ENCODE results near the gene KCNQ1. TPM values are rescaled to one million over a fixed set of nuclear protein-coding genes. Genes with fewer than 3 reads are reported as not detected.

KCNQ1 gene
- total RNA-seq, 4 donors from 2014 or later, result 5.6 to 46.8 (median 24.6) TPM

- Histone ChIP-seq H3K36me3 (no peaks in the 10 kb centered on the region), H3K4me1 (peaks cover 0 to 25% (median 15%) of the 10 kb centered on the region in 4 donors), H3K4me3 (no peak overlapping the region), H3K9me3 (no peaks in the 10 kb centered on the region), H3K27ac (no peak overlapping the region), H3K27me3 (no peaks in the 10 kb centered on the region)
- TF ChIP-seq, protein P1, sequence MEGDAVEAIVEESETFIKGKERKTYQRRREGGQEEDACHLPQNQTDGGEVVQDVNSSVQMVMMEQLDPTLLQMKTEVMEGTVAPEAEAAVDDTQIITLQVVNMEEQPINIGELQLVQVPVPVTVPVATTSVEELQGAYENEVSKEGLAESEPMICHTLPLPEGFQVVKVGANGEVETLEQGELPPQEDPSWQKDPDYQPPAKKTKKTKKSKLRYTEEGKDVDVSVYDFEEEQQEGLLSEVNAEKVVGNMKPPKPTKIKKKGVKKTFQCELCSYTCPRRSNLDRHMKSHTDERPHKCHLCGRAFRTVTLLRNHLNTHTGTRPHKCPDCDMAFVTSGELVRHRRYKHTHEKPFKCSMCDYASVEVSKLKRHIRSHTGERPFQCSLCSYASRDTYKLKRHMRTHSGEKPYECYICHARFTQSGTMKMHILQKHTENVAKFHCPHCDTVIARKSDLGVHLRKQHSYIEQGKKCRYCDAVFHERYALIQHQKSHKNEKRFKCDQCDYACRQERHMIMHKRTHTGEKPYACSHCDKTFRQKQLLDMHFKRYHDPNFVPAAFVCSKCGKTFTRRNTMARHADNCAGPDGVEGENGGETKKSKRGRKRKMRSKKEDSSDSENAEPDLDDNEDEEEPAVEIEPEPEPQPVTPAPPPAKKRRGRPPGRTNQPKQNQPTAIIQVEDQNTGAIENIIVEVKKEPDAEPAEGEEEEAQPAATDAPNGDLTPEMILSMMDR (IDR thresholded peaks at IDR 0.05), result no peak
- TF ChIP-seq POLR2AphosphoS5 (IDR thresholded peaks at IDR 0.05) (no peak), EP300 (IDR thresholded peaks at IDR 0.05; ENCODE audit: low read depth) (no peak), POLR2A (IDR thresholded peaks at IDR 0.05) (no peak)
- no peak for DNase-seq
- WGBS, 2 donors (ENCODE audit: low coverage in 1 of 2), result 78% methylated on average over 4 of the region's 7 CpGs; no CpG with 5 or more reads in 1 of the 2 donors
- intact Hi-C loops (cut with DNase I; ENCODE audit: low total_unique reads) (no loop called here), in situ Hi-C loops (cut with MboI; ENCODE audit: low pct_ligation_motif_present in 1 of 4, low pct_unique_long_range_greater_than_20kb in 1 of 4, low sequenced_read_pairs in 3 of 4) (no loop called here)
Observed at GRCh38 chr11:2467695-2468055, 22.9 kb downstream of the KCNQ1 start.

DNA sequence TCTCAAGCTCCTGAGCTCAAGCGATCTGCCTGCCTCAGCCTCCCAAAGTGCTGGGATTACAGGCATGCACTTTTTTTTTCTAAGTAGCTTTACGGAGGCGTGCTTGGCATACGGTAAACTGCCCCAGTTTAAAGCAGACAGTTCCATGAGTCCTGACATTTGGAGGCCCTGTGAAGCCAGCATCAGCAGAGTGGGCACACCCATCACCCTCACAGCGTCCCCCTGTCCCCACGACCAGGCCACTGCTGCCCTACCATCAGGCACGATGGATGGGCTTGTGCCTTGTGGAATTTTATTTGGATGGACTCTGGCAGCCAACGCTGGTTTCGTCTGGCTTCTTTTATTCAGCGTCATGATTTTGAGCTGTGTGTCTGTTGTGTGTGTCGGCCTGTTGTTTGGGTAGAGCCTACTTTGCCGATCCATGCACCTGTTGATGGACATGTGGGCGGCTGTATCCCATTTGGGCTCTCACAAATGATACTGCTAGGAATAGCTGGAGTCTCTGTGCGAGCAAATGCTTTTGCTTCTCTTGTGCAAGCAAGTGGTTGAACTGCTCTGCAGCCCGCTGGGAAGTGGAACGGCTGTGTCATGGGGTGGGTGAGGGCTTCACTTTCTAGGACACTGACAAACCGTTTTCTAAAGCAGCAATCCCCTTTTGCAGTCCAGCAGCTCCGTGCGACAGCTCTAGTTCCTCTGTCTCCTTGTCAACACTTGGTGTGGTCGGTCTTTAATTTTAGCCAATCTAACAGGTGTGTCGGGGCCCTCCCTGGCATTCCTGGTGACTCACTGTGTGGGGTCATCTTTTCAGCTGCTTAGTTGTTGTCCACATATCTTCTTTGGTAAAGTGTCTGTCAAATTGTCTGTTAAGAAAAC lies 23.8 kb downstream of the KCNQ1 start:
- H3K36me3 ChIP-seq, result no peaks in the 10 kb centered on the region
- H3K27ac ChIP-seq, result no peak overlapping the region
- H3K9me3 ChIP-seq, result no peaks in the 10 kb centered on the region
- in situ Hi-C loops (cut with MboI; ENCODE audit: low pct_ligation_motif_present in 1 of 4, low pct_unique_long_range_greater_than_20kb in 1 of 4, low sequenced_read_pairs in 3 of 4) (no loop called here), intact Hi-C loops (cut with DNase I; ENCODE audit: low total_unique reads) (no loop called here)
- DNase-seq, result no peak
- 83 to 88% methylated on average over 3 to 21 of the region's 21 CpGs for WGBS, 2 donors (ENCODE audit: low coverage in 1 of 2)
- no peak overlapping the region for H3K4me3 ChIP-seq
- TF ChIP-seq EP300 (IDR thresholded peaks at IDR 0.05; ENCODE audit: low read depth), result no peak
- TF ChIP-seq POLR2AphosphoS5 (IDR thresholded peaks at IDR 0.05), result no peak
- TF ChIP-seq POLR2A (IDR thresholded peaks at IDR 0.05), result no peak
- TF ChIP-seq, protein P1 (IDR thresholded peaks at IDR 0.05), result no peak
- peaks cover 0 to 16% (median 6%) of the 10 kb centered on the region in 4 donors for H3K4me1 ChIP-seq
- H3K27me3 ChIP-seq, result no peaks in the 10 kb centered on the region

DNA sequence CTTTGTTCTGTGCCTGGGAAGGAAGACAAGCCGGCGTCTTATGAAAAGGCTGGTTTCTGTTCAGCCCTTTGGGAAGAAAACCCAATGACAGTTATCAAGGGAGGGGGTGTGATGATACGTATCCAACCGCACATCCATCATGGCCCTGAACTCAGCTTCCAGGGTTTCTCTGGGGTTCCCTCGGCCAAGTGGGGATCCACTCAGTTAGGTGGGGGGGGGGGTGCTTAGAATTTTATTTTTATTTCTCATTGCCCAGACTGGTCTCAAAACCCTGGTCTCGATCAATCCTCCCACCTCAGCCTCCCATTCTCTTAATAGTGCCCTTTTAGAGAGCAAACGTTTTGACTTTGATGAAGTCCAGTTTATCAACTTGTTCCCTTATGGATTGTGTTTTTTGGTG lies 25.7 kb downstream of the KCNQ1 start:
- DNase-seq, result no peak
- Histone ChIP-seq H3K27ac (no peak overlapping the region), H3K4me3 (no peak overlapping the region), H3K36me3 (no peaks in the 10 kb centered on the region), H3K4me1 (peaks cover 0 to 6% (median 4%) of the 10 kb centered on the region in 4 donors), H3K9me3 (no peaks in the 10 kb centered on the region), H3K27me3 (no peaks in the 10 kb centered on the region)
- TF ChIP-seq POLR2AphosphoS5 (IDR thresholded peaks at IDR 0.05) (no peak), EP300 (IDR thresholded peaks at IDR 0.05; ENCODE audit: low read depth) (no peak), POLR2A (IDR thresholded peaks at IDR 0.05) (no peak)
- TF ChIP-seq, protein P1 (IDR thresholded peaks at IDR 0.05), result no peak
- intact Hi-C loops (cut with DNase I; ENCODE audit: low total_unique reads) (no loop called here), in situ Hi-C loops (cut with MboI; ENCODE audit: low pct_ligation_motif_present in 1 of 4, low pct_unique_long_range_greater_than_20kb in 1 of 4, low sequenced_read_pairs in 3 of 4) (no loop called here)
- WGBS, 2 donors (ENCODE audit: low coverage in 1 of 2), result 86 to 100% methylated on average over 2 to 7 of the region's 7 CpGs

DNA sequence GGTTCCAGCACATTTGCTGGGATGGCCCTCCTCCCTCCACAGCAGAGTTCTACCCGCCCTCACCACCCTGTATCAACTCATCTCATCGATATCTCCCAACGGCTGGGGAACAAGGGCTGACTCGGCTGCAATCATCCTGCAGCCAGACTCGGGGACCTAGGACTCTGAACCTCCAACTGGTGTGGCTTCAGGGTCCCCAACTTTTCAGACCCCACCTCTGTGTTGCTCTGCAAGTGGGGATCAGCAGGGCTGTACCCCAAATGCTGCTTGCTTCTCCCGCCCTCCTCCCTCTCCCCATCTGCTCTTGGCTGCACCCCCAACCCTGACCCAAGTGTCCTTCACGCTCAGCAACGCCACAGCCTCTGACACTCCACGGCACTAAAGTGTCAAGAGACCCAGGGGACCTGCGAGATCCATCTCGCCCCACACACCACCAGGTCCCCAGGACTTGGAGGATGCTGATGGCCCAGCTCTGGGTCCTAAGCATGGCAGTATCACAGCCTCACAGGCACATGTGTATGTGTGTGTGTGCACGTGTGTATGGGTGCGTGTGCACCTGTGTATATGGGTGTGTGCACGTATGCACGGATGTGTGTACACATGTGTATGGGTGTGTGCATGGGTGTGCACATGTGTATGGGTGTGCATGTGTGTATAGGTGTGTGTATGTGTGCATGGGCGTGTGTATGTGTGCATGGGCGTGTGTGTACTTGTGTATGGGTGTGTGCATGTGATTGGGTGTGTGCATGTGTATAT lies 26.4 kb downstream of the KCNQ1 start:
- in situ Hi-C loops (cut with MboI; ENCODE audit: low pct_ligation_motif_present in 1 of 4, low pct_unique_long_range_greater_than_20kb in 1 of 4, low sequenced_read_pairs in 3 of 4), result no loop called here
- H3K4me3 ChIP-seq, result no peak overlapping the region
- no peak for TF ChIP-seq EP300 (IDR thresholded peaks at IDR 0.05; ENCODE audit: low read depth)
- no peak for TF ChIP-seq POLR2AphosphoS5 (IDR thresholded peaks at IDR 0.05)
- no peak for TF ChIP-seq POLR2A (IDR thresholded peaks at IDR 0.05)
- TF ChIP-seq, protein P1 (IDR thresholded peaks at IDR 0.05), result no peak
- H3K36me3 ChIP-seq, result no peaks in the 10 kb centered on the region
- 80 to 81% methylated on average over 1 to 17 of the region's 17 CpGs for whole genome bisulfite sequencing, 2 donors (ENCODE audit: low coverage in 1 of 2)
- no peak for DNase-seq
- H3K4me1 ChIP-seq, result peaks cover 0 to 6% (median 4%) of the 10 kb centered on the region in 4 donors
- H3K9me3 ChIP-seq, result no peaks in the 10 kb centered on the region
- no peak overlapping the region for H3K27ac ChIP-seq
- intact Hi-C loops (cut with DNase I; ENCODE audit: low total_unique reads), result no loop called here
- H3K27me3 ChIP-seq, result no peaks in the 10 kb centered on the region
